ENCODE data around the gene RFX8. TPM values are rescaled to one million over a fixed set of nuclear protein-coding genes. Genes with fewer than 3 reads are reported as not detected.

The RFX8 gene
- total and polyA plus RNA-seq, 10 of the 15 experiments (the other 5 are each of a cell fraction or from before 2014, with no cell fraction given): 0.19 TPM; not detected in 9

- ChIA-PET CTCF (no interaction called here), SMC1A (ENCODE audit: uncharacterized antibody, unreplicated experiment) (interaction anchor here (0.6 kb wide), 1 partner anchor 269 kb away, joined by 3 read pairs; no protein-coding TSS in a partner anchor), POLR2A (no interaction called here), RAD21 (ENCODE audit: unreplicated experiment) (no interaction called here)
- Histone ChIP-seq H3K4me2 (ENCODE audit: control insufficient read depth, insufficient read depth) (no peak overlapping the region), H3K4me1 (ENCODE audit: control insufficient read depth, insufficient read depth, low read length) (no peaks in the 10 kb centered on the region), H3K27me3 (replicated peaks in 1 of 2; ENCODE audit: control insufficient read depth in 2 of 2, insufficient read depth in 2 of 2, low read length in 1 of 2) (no peaks in the 10 kb centered on the region), H2AFZ (ENCODE audit: control insufficient read depth, low read depth, low read length) (no peak overlapping the region), H3K9me3 (replicated peaks; ENCODE audit: control insufficient read depth, insufficient read depth, low read length) (no peaks in the 10 kb centered on the region), H3K4me3 (no peak overlapping the region), H3K36me3 (ENCODE audit: control insufficient read depth in 2 of 2, insufficient read depth in 2 of 2, low read length in 1 of 2) (no peaks in the 10 kb centered on the region), H3K9ac (ENCODE audit: control insufficient read depth, insufficient read depth, low read length) (no peak overlapping the region), H4K20me1 (ENCODE audit: control insufficient read depth, insufficient read depth) (no peaks in the 10 kb centered on the region), H3K79me2 (ENCODE audit: control insufficient read depth, insufficient read depth, low read length) (no peaks in the 10 kb centered on the region), H3K27ac (ENCODE audit: control insufficient read depth, insufficient read depth) (no peak overlapping the region)
- BruUV-seq (replicated peaks): no TSS peak
- no peak for TF ChIP-seq ETV6 (conservative IDR thresholded peaks at IDR 0.05 in 1 of 2, IDR thresholded peaks at IDR 0.05 in 1 of 2; ENCODE audit: borderline replicate concordance in 1 of 2, low read depth in 1 of 2)
- no peak for TF ChIP-seq CBX3 (IDR thresholded peaks at IDR 0.05; ENCODE audit: borderline replicate concordance, low read depth)
- TF ChIP-seq TCF7 (IDR thresholded peaks at IDR 0.05; ENCODE audit: borderline replicate concordance): no peak
- 49% methylated on average over 24 of the region's 24 CpGs for WGBS (ENCODE audit: insufficient coverage, insufficient replicate concordance, low lambda C conversion rate, missing lambda C conversion rate)
- intact Hi-C loops (cut with micrococcal nuclease; ENCODE audit: unreplicated experiment): no loop called here
- FAIRE-seq (no peak), DNase-seq (ENCODE audit: low read depth, low spot score) (no peak), ATAC-seq (no peak)
- in situ Hi-C loops (cut with MboI): no loop called here
Observed at GRCh38 chr2:101435001-101435862, 39.7 kb downstream of the RFX8 start.

GRCh38 chr2:101433465-101433864 is 41.4 kb downstream of the RFX8 start:
- in situ Hi-C loops (cut with MboI): no loop called here
- 53% methylated on average over 3 of the region's 3 CpGs for WGBS (ENCODE audit: insufficient coverage, insufficient replicate concordance, low lambda C conversion rate, missing lambda C conversion rate)

More at GRCh38 chr2:101433465-101433864, 41.4 kb downstream of the RFX8 start:
- no peaks in the 10 kb centered on the region for H3K79me2 ChIP-seq (ENCODE audit: control insufficient read depth, insufficient read depth, low read length)
- H4K20me1 ChIP-seq (ENCODE audit: control insufficient read depth, insufficient read depth): no peaks in the 10 kb centered on the region
- BruUV-seq (replicated peaks): no TSS peak
- intact Hi-C loops (cut with micrococcal nuclease; ENCODE audit: unreplicated experiment): no loop called here
- RAD21 ChIA-PET (ENCODE audit: unreplicated experiment): no interaction called here
- H3K4me3 ChIP-seq: no peak overlapping the region
- SMC1A ChIA-PET (ENCODE audit: uncharacterized antibody, unreplicated experiment): no interaction called here
- ATAC-seq (no peak), FAIRE-seq (no peak), DNase-seq (ENCODE audit: low read depth, low spot score) (no peak)
- H3K27me3 ChIP-seq (replicated peaks in 1 of 2; ENCODE audit: control insufficient read depth in 2 of 2, insufficient read depth in 2 of 2, low read length in 1 of 2): no peaks in the 10 kb centered on the region; a peak in 1 of 4 replicates
- no peaks in the 10 kb centered on the region for H3K36me3 ChIP-seq (ENCODE audit: control insufficient read depth in 2 of 2, insufficient read depth in 2 of 2, low read length in 1 of 2)
- H3K4me1 ChIP-seq (ENCODE audit: control insufficient read depth, insufficient read depth, low read length): no peaks in the 10 kb centered on the region
- no peaks in the 10 kb centered on the region for H3K9me3 ChIP-seq (replicated peaks; ENCODE audit: control insufficient read depth, insufficient read depth, low read length)
- CTCF ChIA-PET: no interaction called here
- H3K9ac ChIP-seq (ENCODE audit: control insufficient read depth, insufficient read depth, low read length): no peak overlapping the region
- no peak for TF ChIP-seq CBX3 (IDR thresholded peaks at IDR 0.05; ENCODE audit: borderline replicate concordance, low read depth)
- no peak for TF ChIP-seq ETV6 (conservative IDR thresholded peaks at IDR 0.05 in 1 of 2, IDR thresholded peaks at IDR 0.05 in 1 of 2; ENCODE audit: borderline replicate concordance in 1 of 2, low read depth in 1 of 2)
- TF ChIP-seq HDGF (IDR thresholded peaks at IDR 0.05): no peak
- TF ChIP-seq TCF7 (IDR thresholded peaks at IDR 0.05; ENCODE audit: borderline replicate concordance): no peak
- no peak for TF ChIP-seq YBX1 (IDR thresholded peaks at IDR 0.05)
- TF ChIP-seq TARDBP (IDR thresholded peaks at IDR 0.05; ENCODE audit: borderline replicate concordance): no peak
- TF ChIP-seq, protein P1, sequence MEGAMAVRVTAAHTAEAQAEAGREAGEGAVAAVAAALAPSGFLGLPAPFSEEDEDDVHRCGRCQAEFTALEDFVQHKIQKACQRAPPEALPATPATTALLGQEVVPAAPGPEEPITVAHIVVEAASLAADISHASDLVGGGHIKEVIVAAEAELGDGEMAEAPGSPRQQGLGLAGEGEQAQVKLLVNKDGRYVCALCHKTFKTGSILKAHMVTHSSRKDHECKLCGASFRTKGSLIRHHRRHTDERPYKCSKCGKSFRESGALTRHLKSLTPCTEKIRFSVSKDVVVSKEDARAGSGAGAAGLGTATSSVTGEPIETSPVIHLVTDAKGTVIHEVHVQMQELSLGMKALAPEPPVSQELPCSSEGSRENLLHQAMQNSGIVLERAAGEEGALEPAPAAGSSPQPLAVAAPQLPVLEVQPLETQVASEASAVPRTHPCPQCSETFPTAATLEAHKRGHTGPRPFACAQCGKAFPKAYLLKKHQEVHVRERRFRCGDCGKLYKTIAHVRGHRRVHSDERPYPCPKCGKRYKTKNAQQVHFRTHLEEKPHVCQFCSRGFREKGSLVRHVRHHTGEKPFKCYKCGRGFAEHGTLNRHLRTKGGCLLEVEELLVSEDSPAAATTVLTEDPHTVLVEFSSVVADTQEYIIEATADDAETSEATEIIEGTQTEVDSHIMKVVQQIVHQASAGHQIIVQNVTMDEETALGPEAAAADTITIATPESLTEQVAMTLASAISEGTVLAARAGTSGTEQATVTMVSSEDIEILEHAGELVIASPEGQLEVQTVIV (IDR thresholded peaks at IDR 0.05; ENCODE audit: borderline replicate concordance, partially characterized antibody): no peak
- TF ChIP-seq TCF3 (IDR thresholded peaks at IDR 0.05; ENCODE audit: borderline replicate concordance, insufficient read depth, low read depth, low read length): no peak
- TF ChIP-seq GATAD2B (conservative IDR thresholded peaks at IDR 0.05; ENCODE audit: low read depth): no peak
- no peak for TF ChIP-seq SREBF2 (IDR thresholded peaks at IDR 0.05; ENCODE audit: low read length)
- no peak for TF ChIP-seq EGR1 (IDR thresholded peaks at IDR 0.05; ENCODE audit: borderline replicate concordance in 1 of 2, low read depth in 2 of 2, low read length in 2 of 2)
- no peak for TF ChIP-seq EZH2 (IDR thresholded peaks at IDR 0.05; ENCODE audit: borderline replicate concordance, control insufficient read depth, low read depth, low read length)
- no peak for TF ChIP-seq JUND (IDR thresholded peaks at IDR 0.05; ENCODE audit: low read depth, low read length)
- POLR2A ChIA-PET: interaction anchor here (0.6 kb wide), 1 partner anchor 284 kb away, joined by 3 read pairs; no protein-coding TSS in a partner anchor
- no peak overlapping the region for H3K4me2 ChIP-seq (ENCODE audit: control insufficient read depth, insufficient read depth)
- no peak overlapping the region for H2AFZ ChIP-seq (ENCODE audit: control insufficient read depth, low read depth, low read length)
- H3K27ac ChIP-seq (ENCODE audit: control insufficient read depth, insufficient read depth): no peak overlapping the region

All from GM12878 (cell line).